PC-3 (cell line): Measurements from ENCODE around the gene RIPOR3. TPM values are rescaled to one million over a fixed set of nuclear protein-coding genes. Genes with fewer than 3 reads are reported as not detected.

ENCODE experiments used
- ATAC-seq: fragments of 200-7000 bp; cut with Tn5 transposase; 2 replicates; pipeline ENCODE4 v1.9.1; 2020; ENCODE audit warnings: mild to moderate bottlenecking, moderate library complexity
- BruUV-seq: library from RNA; stranded (reverse); fragments of 400-500 nt; replicated peaks from 2 replicates; lab custom pipeline; 2021; lab: Mats Ljungman, UMichigan
- CTCF ChIA-PET: fragments of 300-600 bp; sonication (Branson Sonifier 250); formaldehyde crosslinking; loops from one replicate; lab custom pipeline; 2022; ENCODE audit warnings: antibody characterized with exemption; lab: Charles Lee
- POLR2A ChIA-PET: fragments of 300-600 bp; sonication (Branson Sonifier 250); formaldehyde crosslinking; loops from one replicate; lab custom pipeline; 2022; ENCODE audit warnings: antibody characterized with exemption; ENCODE audit not compliant: unreplicated experiment; lab: Charles Lee
- DNase-seq: peaks from one replicate; pipeline ENCODE4 v3.0.0-alpha.2; 2015
- H2AFZ ChIP-seq: fragments of 300-600 bp; sonication (generic); 2 replicates; pipeline ENCODE4 v1.6.0; 2016; ENCODE audit warnings: antibody characterized with exemption, low read length
- H3F3A ChIP-seq: fragments of 300-600 bp; sonication (generic); one replicate; pipeline ENCODE4 v1.6.0; 2017; ENCODE audit warnings: antibody characterized with exemption, low read length, control low read depth, mild to moderate bottlenecking; ENCODE audit not compliant: unreplicated experiment
- H3K27ac ChIP-seq: fragments of 300-600 bp; sonication (generic); 2 replicates; pipeline ENCODE4 v1.5.1; 2016; ENCODE audit warnings: mild to moderate bottlenecking, low read length
- H3K27me3 ChIP-seq: fragments of 300-600 bp; sonication (generic); 2 replicates; pipeline ENCODE4 v1.6.1; 2016; ENCODE audit warnings: low read length, mixed read lengths
- H3K36me3 ChIP-seq: fragments of 300-600 bp; sonication (generic); 2 replicates; pipeline ENCODE4 v1.6.1; 2016; ENCODE audit warnings: low read depth, mixed run types, low read length, mixed read lengths
- H3K4me1 ChIP-seq: fragments of 300-600 bp; sonication (generic); 2 replicates; pipeline ENCODE4 v1.5.1; 2016; ENCODE audit warnings: low read length; ENCODE audit not compliant: insufficient read depth
- H3K4me2 ChIP-seq: fragments of 300-600 bp; sonication (generic); 2 replicates; pipeline ENCODE4 v1.6.0; 2016; ENCODE audit warnings: low read length
- H3K4me3 ChIP-seq: fragments of 300-600 bp; sonication (generic); 2 replicates; pipeline ENCODE4 v1.5.1; 2016; ENCODE audit warnings: mild to moderate bottlenecking, low read length, mixed read lengths
- H3K79me2 ChIP-seq: fragments of 300-600 bp; sonication (generic); 2 replicates; pipeline ENCODE4 v1.6.1; 2017; ENCODE audit warnings: low read length, mixed read lengths
- H3K9ac ChIP-seq: fragments of 300-600 bp; sonication (generic); 2 replicates; pipeline ENCODE4 v1.6.0; 2016; ENCODE audit warnings: mild to moderate bottlenecking, low read length
- H3K9me2 ChIP-seq: fragments of 300-600 bp; sonication (generic); replicated peaks from 2 replicates; pipeline ENCODE4 v1.6.1; 2016; ENCODE audit warnings: mixed run types, low read length, mixed read lengths
- H3K9me3 ChIP-seq: fragments of 300-600 bp; sonication (generic); 2 replicates; pipeline ENCODE4 v1.6.1; 2016; ENCODE audit warnings: low read length, mixed read lengths
- H4K20me1 ChIP-seq: fragments of 300-600 bp; sonication (generic); 2 replicates; pipeline ENCODE4 v1.6.1; 2016; ENCODE audit warnings: low read length, mixed read lengths
- EZH2 ChIP-seq: fragments of 300-600 bp; sonication (generic); IDR thresholded peaks from one replicate; pipeline ENCODE4 v1.6.1; 2017; ENCODE audit warnings: antibody characterized with exemption, mild to moderate bottlenecking, low read length; ENCODE audit not compliant: unreplicated experiment
- EZH2phosphoT487 ChIP-seq: fragments of 300-600 bp; sonication (generic); IDR thresholded peaks from 2 replicates; pipeline ENCODE4 v1.6.1; 2018; ENCODE audit warnings: mild to moderate bottlenecking, antibody characterized with exemption, low read length, borderline replicate concordance
- intact Hi-C: fragments of 100-400 bp; cut with micrococcal nuclease; formaldehyde crosslinking; loops from 2 replicates; pipeline ENCODE4 v1.9.0; 2023
- total RNA-seq: library from RNA; depleted of rRNA; stranded (reverse); fragments of >200 nt; gene quantifications from 2 replicates; pipeline ENCODE4 v1.2.3, GENCODE V29; 2014
- TF ChIP-seq, protein P1 (sequence below): fragments of 300-600 bp; sonication (generic); conservative IDR thresholded peaks from 2 replicates; pipeline ENCODE4 v1.5.1; 2017; ENCODE audit warnings: antibody characterized with exemption, low read depth, mild to moderate bottlenecking, low read length

The RIPOR3 gene
- total RNA-seq, 1 experiment from 2014 or later: 0.04 TPM

DNA sequence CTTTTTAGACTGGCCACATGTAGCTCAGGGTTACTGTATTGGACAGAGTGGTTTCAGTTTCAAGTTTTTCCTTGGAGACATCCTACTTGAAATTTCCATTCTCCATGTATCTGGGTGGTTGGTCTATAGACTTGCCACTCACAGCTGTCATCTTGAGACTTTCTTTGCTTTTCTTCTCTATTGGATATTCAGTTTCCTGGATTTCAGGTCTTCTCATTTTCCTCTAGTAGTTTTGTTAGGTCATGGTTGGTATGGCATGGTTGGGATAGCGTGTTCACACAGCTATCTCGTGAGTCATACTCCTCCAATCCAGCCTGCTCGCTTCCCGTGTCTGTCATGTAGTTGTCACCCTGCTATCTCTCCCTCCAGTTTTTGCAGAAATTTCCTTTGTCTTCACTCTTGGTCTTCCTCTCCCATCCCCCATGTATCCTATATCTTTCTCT is 132.8 kb downstream of the RIPOR3 start:
- intact Hi-C loops: no loop called here
- peaks cover 37% of the 10 kb centered on the region for H3K79me2 ChIP-seq
- POLR2A ChIA-PET: no interaction called here

DNA sequence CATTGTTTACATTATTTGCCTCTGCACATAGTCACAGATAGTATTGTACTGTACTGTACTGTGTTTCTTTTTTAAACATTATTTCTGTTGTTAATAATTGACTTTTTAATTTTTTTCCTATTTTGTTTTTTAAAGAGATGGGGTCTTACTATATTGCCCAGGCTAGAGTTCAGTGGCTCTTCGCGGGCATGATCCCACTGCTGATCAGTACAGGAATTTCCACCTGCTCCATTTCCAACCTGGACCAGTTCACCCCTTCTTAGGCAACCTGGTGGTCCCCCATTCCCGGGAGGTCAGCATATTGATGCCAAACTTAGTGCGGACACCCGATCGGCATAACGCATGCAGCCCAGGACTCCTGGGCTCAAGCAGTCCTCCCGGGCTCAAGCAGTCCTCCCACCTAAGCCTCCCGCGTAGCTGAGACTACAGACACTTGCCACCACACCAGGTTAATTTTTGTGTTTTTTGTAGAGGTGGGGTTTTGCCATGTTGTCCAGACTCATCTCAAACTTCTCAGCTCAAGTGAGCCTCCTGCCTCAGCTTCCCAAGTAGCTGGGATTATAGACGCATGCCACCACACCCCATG is 133.7 kb downstream of the RIPOR3 start:
- no peak overlapping the region for H2AFZ ChIP-seq
- no peak overlapping the region for H3K4me3 ChIP-seq
- ChIA-PET POLR2A (no interaction called here), CTCF (interaction anchor here (1.0 kb wide), 1 partner anchor 74 kb away, joined by 4 read pairs; no protein-coding TSS in a partner anchor)
- H3K27ac ChIP-seq: peak overlapping the region; percentile 47
- H4K20me1 ChIP-seq: no peaks in the 10 kb centered on the region
- no peak for DNase-seq
- intact Hi-C loops: no loop called here
- TF ChIP-seq EZH2phosphoT487 (no peak), EZH2 (no peak)
- TF ChIP-seq, protein P1, sequence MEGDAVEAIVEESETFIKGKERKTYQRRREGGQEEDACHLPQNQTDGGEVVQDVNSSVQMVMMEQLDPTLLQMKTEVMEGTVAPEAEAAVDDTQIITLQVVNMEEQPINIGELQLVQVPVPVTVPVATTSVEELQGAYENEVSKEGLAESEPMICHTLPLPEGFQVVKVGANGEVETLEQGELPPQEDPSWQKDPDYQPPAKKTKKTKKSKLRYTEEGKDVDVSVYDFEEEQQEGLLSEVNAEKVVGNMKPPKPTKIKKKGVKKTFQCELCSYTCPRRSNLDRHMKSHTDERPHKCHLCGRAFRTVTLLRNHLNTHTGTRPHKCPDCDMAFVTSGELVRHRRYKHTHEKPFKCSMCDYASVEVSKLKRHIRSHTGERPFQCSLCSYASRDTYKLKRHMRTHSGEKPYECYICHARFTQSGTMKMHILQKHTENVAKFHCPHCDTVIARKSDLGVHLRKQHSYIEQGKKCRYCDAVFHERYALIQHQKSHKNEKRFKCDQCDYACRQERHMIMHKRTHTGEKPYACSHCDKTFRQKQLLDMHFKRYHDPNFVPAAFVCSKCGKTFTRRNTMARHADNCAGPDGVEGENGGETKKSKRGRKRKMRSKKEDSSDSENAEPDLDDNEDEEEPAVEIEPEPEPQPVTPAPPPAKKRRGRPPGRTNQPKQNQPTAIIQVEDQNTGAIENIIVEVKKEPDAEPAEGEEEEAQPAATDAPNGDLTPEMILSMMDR: no peak
- peaks cover 37% of the 10 kb centered on the region for H3K79me2 ChIP-seq
- BruUV-seq: no TSS peak
- peak overlapping the region; percentile 37; the same call in 1 of the 2 replicates for H3K4me2 ChIP-seq
- no peaks in the 10 kb centered on the region for H3K9me2 ChIP-seq
- H3F3A ChIP-seq: peaks cover 7% of the 10 kb centered on the region
- H3K9me3 ChIP-seq: no peaks in the 10 kb centered on the region
- H3K4me1 ChIP-seq: peaks cover 41% of the 10 kb centered on the region
- peaks cover 7% of the 10 kb centered on the region; the same call in 1 of the 2 replicates for H3K36me3 ChIP-seq
- no peaks in the 10 kb centered on the region for H3K27me3 ChIP-seq
- no peak overlapping the region for H3K9ac ChIP-seq
- ATAC-seq: no peak

More for the DNA sequence above, 132.8 kb downstream of the RIPOR3 start:
- H3K9me3 ChIP-seq: no peaks in the 10 kb centered on the region
- TF ChIP-seq EZH2phosphoT487: no peak
- TF ChIP-seq, protein P1: no peak
- TF ChIP-seq EZH2: no peak
- peaks cover 13% of the 10 kb centered on the region; the same call in 1 of the 2 replicates for H3K36me3 ChIP-seq
- H3K27ac ChIP-seq: peak overlapping the region; percentile 47
- H2AFZ ChIP-seq: no peak overlapping the region
- H3K4me2 ChIP-seq: peak overlapping the region; percentile 37
- CTCF ChIA-PET: interaction anchor here (1.0 kb wide), 1 partner anchor 75 kb away, joined by 4 read pairs; no protein-coding TSS in a partner anchor
- peaks cover 7% of the 10 kb centered on the region for H3F3A ChIP-seq
- H4K20me1 ChIP-seq: no peaks in the 10 kb centered on the region
- H3K4me3 ChIP-seq: peak overlapping the region; percentile 20; the same call in 1 of the 2 replicates
- peaks cover 41% of the 10 kb centered on the region for H3K4me1 ChIP-seq
- no peaks in the 10 kb centered on the region for H3K9me2 ChIP-seq
- no peaks in the 10 kb centered on the region for H3K27me3 ChIP-seq
- ATAC-seq: peak; percentile 79
- H3K9ac ChIP-seq: no peak overlapping the region
- peak; percentile 94 for DNase-seq
- no TSS peak for BruUV-seq

DNA sequence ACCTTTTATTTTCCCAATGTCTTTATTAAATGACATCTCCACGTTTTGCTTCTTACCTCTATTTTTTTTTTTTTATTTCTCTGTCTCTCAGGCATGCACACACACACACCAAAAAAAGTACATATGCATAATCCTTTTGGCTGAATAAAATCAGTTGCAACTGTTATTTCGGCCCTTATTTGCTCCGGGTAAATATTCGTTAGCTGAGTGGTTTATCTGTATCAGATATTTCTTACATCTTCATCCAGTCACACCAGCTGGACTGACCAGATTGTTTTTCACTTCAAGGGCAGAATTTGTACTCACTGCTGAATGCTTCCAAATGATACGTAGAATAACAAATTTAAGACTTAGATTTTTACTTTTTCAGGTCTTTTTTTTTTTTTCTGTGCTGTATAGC is 135.7 kb downstream of the RIPOR3 start:
- ATAC-seq (no peak), DNase-seq (no peak)
- Histone ChIP-seq H3K27me3 (no peaks in the 10 kb centered on the region), H2AFZ (no peak overlapping the region), H3K9me3 (no peaks in the 10 kb centered on the region), H4K20me1 (no peaks in the 10 kb centered on the region), H3K4me2 (no peak overlapping the region), H3K79me2 (peaks cover 33% of the 10 kb centered on the region), H3K36me3 (no peaks in the 10 kb centered on the region), H3F3A (no peaks in the 10 kb centered on the region), H3K9me2 (no peaks in the 10 kb centered on the region), H3K4me3 (no peak overlapping the region), H3K27ac (no peak overlapping the region), H3K4me1 (peaks cover 24% of the 10 kb centered on the region), H3K9ac (no peak overlapping the region)
- no peak for TF ChIP-seq EZH2
- no peak for TF ChIP-seq EZH2phosphoT487
- TF ChIP-seq, protein P1: no peak
- POLR2A ChIA-PET: no interaction called here
- intact Hi-C loops: no loop called here
- BruUV-seq: no TSS peak
- CTCF ChIA-PET: no interaction called here
